LNCAP (cell line): Measurements from ENCODE around the gene HABP2.
A peak's percentile ranks its signal among the peaks of the same experiment; 100 is the strongest.

Experiments
- CTCF ChIP-seq: fragments of 450-650 bp; IDR thresholded peaks from 2 replicates; pipeline ENCODE4 v1.5.1; 2017; ENCODE audit warnings: mild to moderate bottlenecking

The HABP2 gene

GRCh38 chr10:113616244-113617074, 63.6 kb downstream of the HABP2 start:
- TF ChIP-seq CTCF, result peak; percentile 65

- no peak for TF ChIP-seq CTCF
Measured at GRCh38 chr10:113617086-113617485, 64.2 kb downstream of the HABP2 start.

DNA sequence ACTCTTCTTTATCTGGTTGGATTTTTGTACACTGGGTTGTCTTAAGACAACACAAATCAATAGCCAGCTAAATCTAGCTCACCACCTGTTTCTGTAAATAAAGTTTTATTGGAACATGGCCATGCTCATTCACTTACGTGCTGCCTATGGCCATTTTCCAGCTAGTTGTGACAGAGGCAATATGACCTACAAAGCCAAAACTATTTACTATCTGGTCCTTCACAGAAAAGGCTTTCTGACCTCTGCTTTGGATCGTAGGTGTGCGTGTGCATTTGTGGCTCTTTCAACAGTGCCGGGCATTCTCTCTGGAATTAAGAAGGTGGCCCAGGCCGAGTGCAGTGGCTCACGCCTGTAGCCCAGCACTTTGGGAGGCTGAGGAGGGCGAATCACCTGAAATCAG, 65.5 kb downstream of the HABP2 start:
- no peak for TF ChIP-seq CTCF

DNA sequence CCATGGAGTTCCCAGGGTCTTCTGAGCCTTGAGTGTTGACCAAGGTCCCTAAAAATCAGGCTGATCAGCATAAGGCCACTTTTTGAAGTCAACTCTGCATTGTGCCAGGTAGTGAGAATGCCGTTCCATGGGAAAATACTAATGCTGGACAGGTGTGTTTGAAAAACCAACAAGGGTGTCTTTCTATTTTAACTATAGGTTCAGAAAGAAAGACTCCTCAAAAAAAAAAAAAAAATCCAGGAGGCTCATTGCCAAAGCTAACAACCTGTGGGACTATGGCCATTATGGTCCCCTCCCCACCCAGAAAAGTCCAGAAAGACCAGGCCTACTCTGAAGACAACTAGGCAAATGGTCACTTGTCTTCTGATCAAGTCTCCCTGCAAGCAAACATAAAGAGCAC, 66.5 kb downstream of the HABP2 start:
- TF ChIP-seq CTCF, result no peak

DNA sequence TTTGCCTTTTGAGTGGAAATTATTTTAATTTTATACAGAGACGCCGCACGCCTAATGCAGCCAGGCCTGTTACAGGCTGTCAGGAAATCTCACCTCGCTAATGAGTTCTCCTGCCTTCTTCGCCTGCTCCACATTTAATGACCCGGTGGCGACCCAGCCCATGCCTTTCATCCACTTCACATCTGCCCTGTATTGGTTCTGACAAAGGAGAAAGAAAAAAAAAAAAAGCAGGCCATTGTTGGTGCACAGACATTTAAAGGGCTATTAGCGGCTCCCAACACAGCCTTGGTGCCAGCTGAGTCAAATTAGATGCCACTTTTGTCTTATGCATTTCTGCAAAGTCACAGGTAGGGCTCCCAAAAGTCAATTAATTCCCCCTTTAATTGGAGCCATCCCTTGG, 67.7 kb downstream of the HABP2 start:
- no peak for TF ChIP-seq CTCF

DNA sequence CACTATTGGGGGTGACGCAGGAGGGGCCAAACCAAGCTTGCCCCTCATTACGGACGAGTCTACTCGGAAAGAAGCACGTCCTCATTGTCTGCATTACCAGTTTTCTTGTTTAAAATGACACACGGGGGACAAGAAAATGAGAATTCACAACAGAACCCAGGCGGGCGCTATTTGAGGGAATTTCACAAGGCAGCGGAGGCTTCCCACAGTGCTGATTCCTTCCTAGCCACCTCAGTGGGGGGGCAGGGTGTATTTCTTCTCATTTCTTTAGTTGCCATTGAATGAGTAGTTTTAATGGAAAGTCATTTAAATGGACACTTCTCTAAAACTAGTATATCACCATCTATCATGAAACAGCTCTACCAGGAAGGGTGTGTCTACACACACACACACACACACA, 68.1 kb downstream of the HABP2 start:
- no peak for TF ChIP-seq CTCF

GRCh38 chr10:113621799-113622198, 68.9 kb downstream of the HABP2 start:
- TF ChIP-seq CTCF, result no peak

DNA sequence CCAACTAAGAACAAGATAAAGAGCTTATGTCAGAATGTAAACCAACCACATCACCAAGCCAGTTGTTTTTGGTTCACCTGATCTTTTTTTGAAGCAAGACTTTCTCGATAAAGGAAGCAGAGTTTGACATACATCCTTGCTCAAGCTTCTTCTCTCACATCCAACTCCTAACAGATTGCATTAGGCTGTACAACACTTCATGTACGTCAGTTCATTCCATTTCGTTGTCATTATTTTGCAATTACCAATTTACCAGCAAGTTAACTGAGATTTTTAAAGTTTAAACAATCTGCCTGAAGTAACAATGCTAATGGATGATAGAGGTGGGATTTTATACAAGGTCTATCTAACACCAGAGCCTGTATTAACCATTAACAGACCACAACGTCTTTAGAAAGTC, 70.0 kb downstream of the HABP2 start:
- no peak for TF ChIP-seq CTCF
